IMR-90 (cell line): ENCODE results near the gene HDGF. TPM values are rescaled to one million over a fixed set of nuclear protein-coding genes. Genes with fewer than 3 reads are reported as not detected.

Experiments used
- ATAC-seq: fragments of 200-7000 bp; cut with Tn5 transposase; 2 replicates; pipeline ENCODE4 v1.9.1; 2020; ENCODE audit warnings: low read depth, mild to moderate bottlenecking, moderate library complexity
- BruUV-seq: library from RNA; stranded (reverse); fragments of 400-500 nt; replicated peaks from 2 replicates; lab custom pipeline; 2021; lab: Mats Ljungman, UMichigan
- CTCF ChIA-PET: fragments of 300-600 bp; formaldehyde crosslinking; extraction: SDS; loops from one replicate; lab custom pipeline; 2021; ENCODE audit warnings: antibody characterized with exemption; lab: Yijun Ruan, JAX
- POLR2A ChIA-PET: fragments of 300-600 bp; sonication (Branson Sonifier 250); formaldehyde crosslinking; loops from one replicate; lab custom pipeline; 2022; ENCODE audit warnings: antibody characterized with exemption; ENCODE audit not compliant: unreplicated experiment; lab: Charles Lee
- DNase-seq: peaks from one replicate; pipeline ENCODE4 v3.0.0; 2013
- H2AFZ ChIP-seq: replicated peaks from 2 replicates; pipeline ENCODE3; 2013; ENCODE audit warnings: low read length, mild to moderate bottlenecking; ENCODE audit not compliant: poor library complexity
- H2AK5ac ChIP-seq: 2 replicates; pipeline ENCODE4 v1.6.1; 2013; ENCODE audit warnings: low read depth, low read length, inconsistent platforms
- H2AK9ac ChIP-seq: replicated peaks from 2 replicates; pipeline ENCODE3; 2013; ENCODE audit warnings: mild to moderate bottlenecking, low read depth, low read length, moderate library complexity; ENCODE audit not compliant: poor library complexity
- H2BK120ac ChIP-seq: 2 replicates; pipeline ENCODE4 v1.6.1; 2013; ENCODE audit warnings: low read depth, low read length, inconsistent platforms
- H2BK15ac ChIP-seq: 3 replicates; pipeline ENCODE4 v1.6.1; 2013; ENCODE audit warnings: low read depth, low read length, inconsistent platforms
- H2BK20ac ChIP-seq: 2 replicates; pipeline ENCODE4 v1.6.1; 2013; ENCODE audit warnings: low read depth, mild to moderate bottlenecking, inconsistent platforms, low read length, moderate library complexity
- H2BK5ac ChIP-seq: 2 replicates; pipeline ENCODE4 v1.6.1; 2013; ENCODE audit warnings: mild to moderate bottlenecking, low read depth, low read length, inconsistent platforms; ENCODE audit not compliant: poor library complexity, severe bottlenecking
- H3K14ac ChIP-seq: replicated peaks from 2 replicates; pipeline ENCODE4 v1.6.1; 2013; ENCODE audit warnings: low read depth, low read length, inconsistent platforms
- H3K18ac ChIP-seq: 2 replicates; pipeline ENCODE4 v1.6.1; 2013; ENCODE audit warnings: low read depth, low read length, control low read depth
- H3K23ac ChIP-seq: 2 replicates; pipeline ENCODE4 v1.6.1; 2013; ENCODE audit warnings: low read depth, low read length, inconsistent platforms
- H3K27ac ChIP-seq: 2 replicates; pipeline ENCODE4 v1.5.1; 2013; ENCODE audit warnings: mild to moderate bottlenecking, control low read depth, low read length; ENCODE audit not compliant: insufficient read depth
- H3K27me3 ChIP-seq: 2 replicates; pipeline ENCODE4 v1.6.1; 2013; ENCODE audit warnings: low read length; ENCODE audit not compliant: control insufficient read depth, insufficient read depth
- H3K36me3 ChIP-seq: 2 replicates; pipeline ENCODE4 v1.6.1; 2013; ENCODE audit warnings: low read length, mixed read lengths; ENCODE audit not compliant: control insufficient read depth, insufficient read depth
- H3K4ac ChIP-seq: 2 replicates; pipeline ENCODE4 v1.6.1; 2013; ENCODE audit warnings: low read depth, low read length, inconsistent platforms
- H3K4me1 ChIP-seq: 2 replicates; pipeline ENCODE4 v1.6.1; 2013; ENCODE audit warnings: low read length, mixed read lengths; ENCODE audit not compliant: control insufficient read depth, insufficient read depth
- H3K4me2 ChIP-seq: 2 replicates; pipeline ENCODE4 v1.6.1; 2013; ENCODE audit warnings: low read depth, mild to moderate bottlenecking, control low read depth, low read length, moderate library complexity
- H3K4me3 ChIP-seq: 2 replicates; pipeline ENCODE4 v1.5.1; 2013; ENCODE audit warnings: low read depth, mild to moderate bottlenecking, control low read depth, low read length, moderate library complexity; ENCODE audit not compliant: insufficient read depth
- H3K56ac ChIP-seq: 2 replicates; pipeline ENCODE4 v1.6.1; 2013; ENCODE audit warnings: low read length, inconsistent platforms; ENCODE audit not compliant: insufficient read depth; ENCODE audit errors: extremely low read depth
- H3K79me1 ChIP-seq, 2 experiments: 2 replicates each; pipeline ENCODE4 v1.6.1; 2013; ENCODE audit warnings: low read length in 2 of 2, inconsistent platforms in 1 of 2, low read depth in 1 of 2
- H3K9ac ChIP-seq: 2 replicates; pipeline ENCODE4 v1.6.1; 2013; ENCODE audit warnings: low read depth, low read length, control low read depth
- H3K9me1 ChIP-seq: 2 replicates; pipeline ENCODE4 v1.6.1; 2013; ENCODE audit warnings: low read length, inconsistent platforms; ENCODE audit not compliant: insufficient read depth
- H3K9me3 ChIP-seq: 2 replicates; pipeline ENCODE4 v1.6.1; 2013; ENCODE audit warnings: low read length; ENCODE audit not compliant: control insufficient read depth, insufficient read depth
- H4K20me1 ChIP-seq: 2 replicates; pipeline ENCODE4 v1.6.1; 2013; ENCODE audit warnings: low read length, inconsistent platforms; ENCODE audit not compliant: insufficient read depth
- H4K5ac ChIP-seq: 2 replicates; pipeline ENCODE4 v1.6.1; 2013; ENCODE audit warnings: mild to moderate bottlenecking, low read depth, low read length, control low read depth
- H4K8ac ChIP-seq, 2 experiments: 2 replicates each; pipeline ENCODE4 v1.6.1; 2013; ENCODE audit warnings: low read depth in 2 of 2, low read length in 2 of 2, control low read depth in 1 of 2, inconsistent platforms in 1 of 2
- H4K91ac ChIP-seq: 2 replicates; pipeline ENCODE4 v1.6.1; 2013; ENCODE audit warnings: low read depth, low read length, inconsistent platforms; ENCODE audit not compliant: insufficient read depth
- FOS ChIP-seq: fragments of 150-350 bp; IDR thresholded peaks from 2 replicates; pipeline ENCODE4 v1.6.1; 2016; ENCODE audit warnings: low read depth, low read length
- NFE2L2 ChIP-seq: fragments of 150-350 bp; IDR thresholded peaks from 2 replicates; pipeline ENCODE4 v1.6.1; 2016; ENCODE audit warnings: low read depth, mild to moderate bottlenecking, low read length
- POLR2A ChIP-seq: IDR thresholded peaks from 2 replicates; pipeline ENCODE4 v1.6.1; 2012; ENCODE audit warnings: mild to moderate bottlenecking, low read depth, low read length
- RAD21 ChIP-seq: IDR thresholded peaks from 2 replicates; pipeline ENCODE4 v1.6.1; 2012; ENCODE audit warnings: low read length, improper control_type of control experiment
- RCOR1 ChIP-seq: IDR thresholded peaks from 2 replicates; pipeline ENCODE4 v1.6.1; 2012; ENCODE audit warnings: mild to moderate bottlenecking, low read length, improper control_type of control experiment; ENCODE audit not compliant: insufficient replicate concordance
- SMC3 ChIP-seq: fragments of 150-350 bp; IDR thresholded peaks from 2 replicates; pipeline ENCODE4 v1.6.1; 2016; ENCODE audit warnings: low read depth, mild to moderate bottlenecking, antibody characterized with exemption, low read length, moderate library complexity
- whole genome bisulfite sequencing, 2 experiments: methylation state at CpG; one replicate each; pipeline versions ENCODE4 v1.1.5 to v1.1.7; 2013; ENCODE audit warnings: missing lambda C conversion rate in 2 of 2; ENCODE audit not compliant: insufficient read length in 1 of 2; ENCODE audit errors: extremely low coverage in 2 of 2; 5-methylcytosine and 5-hydroxymethylcytosine counted together
- dilution Hi-C: fragments of 300-500 bp; cut with HindIII; formaldehyde crosslinking; loops from one replicate; pipeline ENCODE4 v1.14.3; 2018; ENCODE audit warnings: low sequenced_read_pairs; ENCODE audit not compliant: unreplicated experiment
- in situ Hi-C: fragments of 300-500 bp; cut with MboI; formaldehyde crosslinking; loops from 3 replicates; pipeline ENCODE4 v1.14.3; 2019; ENCODE audit warnings: low sequenced_read_pairs, inconsistent platforms, mixed read lengths
- intact Hi-C: fragments of 100-400 bp; cut with micrococcal nuclease; formaldehyde crosslinking; loops from 2 replicates; pipeline ENCODE4 v1.10.0; 2022
- polyA plus RNA-seq, 3 experiments: library from polyadenylated mRNA; depleted of rRNA; stranded (reverse); fragments of >200 nt; gene quantifications; 2 replicates each; pipeline ENCODE4 v1.2.3, GENCODE V29; 2012; ENCODE audit warnings: low replicate concordance in 1 of 3
- total RNA-seq: library from RNA; depleted of rRNA; stranded (reverse); fragments of >200 nt; gene quantifications from 2 replicates; pipeline ENCODE4 v1.2.3, GENCODE V29; 2012
- TF ChIP-seq, protein P1 (sequence below): fragments of 150-350 bp; IDR thresholded peaks from 2 replicates; pipeline ENCODE4 v1.6.1; 2016; ENCODE audit warnings: low read depth, mild to moderate bottlenecking, low read length, moderate library complexity, borderline replicate concordance

Gene HDGF
- total and polyA plus RNA-seq, 2 of the 4 experiments (the other 2 are of a cell fraction): 94.6 to 123 TPM

DNA sequence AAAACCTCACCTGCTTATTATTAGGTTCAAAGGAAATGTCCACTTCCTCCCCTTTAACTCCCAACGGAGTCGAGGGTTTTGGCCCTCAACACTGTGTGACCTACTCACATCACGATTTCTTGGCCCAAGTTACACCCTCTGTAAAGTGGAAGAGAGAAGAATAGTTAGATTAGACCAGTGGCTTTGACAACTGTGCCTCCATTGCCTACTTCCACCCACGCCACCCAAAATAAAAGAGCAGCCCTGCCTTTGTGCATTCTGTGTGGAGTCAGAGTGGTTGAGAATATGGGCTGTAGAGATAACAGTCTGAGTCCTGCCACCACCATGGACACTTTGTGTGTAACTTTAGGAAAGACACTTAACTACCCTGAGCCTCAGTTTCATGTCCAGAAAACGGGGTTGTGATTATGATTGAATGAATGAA lies 4.1 kb upstream of the HDGF start:
- CTCF ChIA-PET: no interaction called here
- no peak overlapping the region for H2AK9ac ChIP-seq
- no TSS peak for BruUV-seq

More for the DNA sequence above, 4.1 kb upstream of the HDGF start:
- H3K4me1 ChIP-seq: peaks cover 4% of the 10 kb centered on the region
- no peak overlapping the region for H2AFZ ChIP-seq
- dilution Hi-C loops: no loop called here
- no peaks in the 10 kb centered on the region for H3K27me3 ChIP-seq
- H3K18ac ChIP-seq: no peak overlapping the region
- no peak for TF ChIP-seq RAD21
- TF ChIP-seq FOS: no peak
- TF ChIP-seq, protein P1, sequence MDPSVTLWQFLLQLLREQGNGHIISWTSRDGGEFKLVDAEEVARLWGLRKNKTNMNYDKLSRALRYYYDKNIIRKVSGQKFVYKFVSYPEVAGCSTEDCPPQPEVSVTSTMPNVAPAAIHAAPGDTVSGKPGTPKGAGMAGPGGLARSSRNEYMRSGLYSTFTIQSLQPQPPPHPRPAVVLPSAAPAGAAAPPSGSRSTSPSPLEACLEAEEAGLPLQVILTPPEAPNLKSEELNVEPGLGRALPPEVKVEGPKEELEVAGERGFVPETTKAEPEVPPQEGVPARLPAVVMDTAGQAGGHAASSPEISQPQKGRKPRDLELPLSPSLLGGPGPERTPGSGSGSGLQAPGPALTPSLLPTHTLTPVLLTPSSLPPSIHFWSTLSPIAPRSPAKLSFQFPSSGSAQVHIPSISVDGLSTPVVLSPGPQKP: no peak
- TF ChIP-seq POLR2A: no peak
- no peak for TF ChIP-seq SMC3
- no peak for TF ChIP-seq RCOR1
- TF ChIP-seq NFE2L2: no peak
- H4K20me1 ChIP-seq: no peaks in the 10 kb centered on the region
- H3K56ac ChIP-seq: no peak overlapping the region
- H4K91ac ChIP-seq: no peak overlapping the region
- H4K5ac ChIP-seq: no peak overlapping the region
- WGBS, 2 experiments: no CpG with 5 or more reads among the region's 5 CpGs
- no peak overlapping the region for H3K14ac ChIP-seq
- in situ Hi-C loops: no loop called here
- intact Hi-C loops: no loop called here
- H2BK15ac ChIP-seq: no peak overlapping the region
- no peak overlapping the region for H3K27ac ChIP-seq
- H3K79me1 ChIP-seq: peaks cover 10 to 20% of the 10 kb centered on the region in 2 experiments
- no peak overlapping the region for H2BK120ac ChIP-seq
- peak overlapping the region; percentile 39; the same call in 1 of the 2 replicates for H2AK5ac ChIP-seq
- no peak overlapping the region for H4K8ac ChIP-seq
- H3K9me1 ChIP-seq: 0 out of 2 replicates have a peak, but pooled peaks cover 3% of the 10 kb centered on the region
- no peak overlapping the region for H3K4ac ChIP-seq
- POLR2A ChIA-PET: no interaction called here
- ATAC-seq: no peak
- H2BK5ac ChIP-seq: no peak overlapping the region
- no peak overlapping the region for H3K9ac ChIP-seq
- no peak overlapping the region for H3K4me3 ChIP-seq
- H3K4me2 ChIP-seq: no peak overlapping the region
- no peaks in the 10 kb centered on the region for H3K9me3 ChIP-seq
- no peak for DNase-seq
- H3K36me3 ChIP-seq: no peaks in the 10 kb centered on the region
- no peak overlapping the region for H3K23ac ChIP-seq
- no peak overlapping the region for H2BK20ac ChIP-seq
